Right renal pelvis (tissue), 4 donors: ENCODE measurements around the gene CEP70. TPM values are rescaled to one million over a fixed set of nuclear protein-coding genes. Genes with fewer than 3 reads are reported as not detected.
A peak's percentile ranks its signal among the peaks of the same experiment; 100 is the strongest.
"Not testable (repeated sequence)": the region's sequence is repeated elsewhere in the genome, so short reads cannot be mapped to it uniquely, and the experiment has no call there.

Source experiments
- DNase-seq, 4 donors: peaks; one replicate each; pipeline ENCODE4 v3.0.0-alpha.2; 2013; ENCODE audit warnings: low read depth in 4 of 4, low spot score in 3 of 4, missing footprints in 1 of 4
- polyA plus RNA-seq, 4 donors: library from polyadenylated mRNA; unstranded; fragments of 120-200 nt; gene quantifications; one replicate each; pipeline ENCODE4 v1.2.1, GENCODE V29; 2013; ENCODE audit not compliant: insufficient read length in 4 of 4

The CEP70 gene, protein sequence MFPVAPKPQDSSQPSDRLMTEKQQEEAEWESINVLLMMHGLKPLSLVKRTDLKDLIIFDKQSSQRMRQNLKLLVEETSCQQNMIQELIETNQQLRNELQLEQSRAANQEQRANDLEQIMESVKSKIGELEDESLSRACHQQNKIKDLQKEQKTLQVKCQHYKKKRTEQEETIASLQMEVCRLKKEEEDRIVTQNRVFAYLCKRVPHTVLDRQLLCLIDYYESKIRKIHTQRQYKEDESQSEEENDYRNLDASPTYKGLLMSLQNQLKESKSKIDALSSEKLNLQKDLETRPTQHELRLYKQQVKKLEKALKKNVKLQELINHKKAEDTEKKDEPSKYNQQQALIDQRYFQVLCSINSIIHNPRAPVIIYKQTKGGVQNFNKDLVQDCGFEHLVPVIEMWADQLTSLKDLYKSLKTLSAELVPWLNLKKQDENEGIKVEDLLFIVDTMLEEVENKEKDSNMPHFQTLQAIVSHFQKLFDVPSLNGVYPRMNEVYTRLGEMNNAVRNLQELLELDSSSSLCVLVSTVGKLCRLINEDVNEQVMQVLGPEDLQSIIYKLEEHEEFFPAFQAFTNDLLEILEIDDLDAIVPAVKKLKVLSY
- polyA plus RNA-seq: 10 to 100 TPM; 34.0 to 43.4 (median 39.9) TPM

DNA sequence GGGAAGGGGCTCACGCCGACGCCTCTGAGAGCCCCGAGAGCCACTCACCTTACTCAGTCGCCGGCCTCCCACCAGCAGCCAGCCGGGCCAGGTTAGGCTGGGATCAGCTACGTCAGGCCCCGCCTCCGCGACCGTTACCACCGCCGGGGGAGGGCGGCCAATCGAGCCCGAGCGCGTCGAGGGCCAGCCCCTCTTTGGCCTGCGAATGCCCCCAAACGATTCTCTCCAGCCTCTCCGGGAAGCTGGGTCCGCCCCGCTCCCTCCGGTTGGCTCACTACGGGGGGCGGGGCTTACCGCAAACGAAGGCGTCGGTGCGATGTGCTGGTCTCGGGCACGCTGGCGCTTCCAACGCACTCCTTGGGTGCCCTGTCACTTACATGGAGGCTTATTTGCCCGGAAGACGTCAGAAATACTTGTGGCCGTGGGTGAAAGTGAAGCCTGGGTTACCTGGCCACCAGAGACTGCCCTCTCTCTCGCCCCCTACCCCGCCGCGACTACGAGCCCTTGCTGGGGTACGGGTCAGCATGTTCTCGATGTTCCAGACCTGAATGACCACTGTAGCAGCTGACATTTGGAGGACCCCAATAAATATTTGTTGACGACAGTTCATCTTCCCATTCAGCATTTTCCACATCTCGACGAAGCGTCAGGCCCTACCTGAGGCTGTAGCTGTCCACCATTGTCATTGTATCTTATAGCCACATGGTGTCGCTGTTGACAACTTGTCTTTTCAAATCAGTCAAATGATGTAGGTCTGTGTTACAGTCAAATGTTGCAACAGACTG lies at the start of gene CEP70:
CEP70 (minus strand) TSS at position 111 of the 785 bp plus-strand sequence. CDS start 21,333 bp downstream, outside the sequence.
- DNase-seq: peak; percentile 89 to 92 (median 90)

DNA sequence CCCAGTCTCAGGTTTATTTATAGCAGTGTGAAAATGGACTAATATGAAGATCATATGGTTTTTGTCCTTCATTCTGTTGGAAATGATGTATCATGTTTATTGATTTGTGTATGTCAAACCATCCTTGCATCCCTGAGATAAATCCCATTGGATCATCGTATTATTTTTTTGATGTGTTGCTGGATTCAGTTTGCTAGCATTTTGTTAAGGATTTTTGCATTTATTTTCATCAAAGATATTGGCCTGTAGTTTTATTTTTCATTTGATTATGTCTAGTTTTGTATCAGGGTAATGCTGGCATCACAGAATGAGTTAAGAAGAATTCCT lies 48.8 kb upstream of the CEP70 start:
- no peak for DNase-seq

DNA sequence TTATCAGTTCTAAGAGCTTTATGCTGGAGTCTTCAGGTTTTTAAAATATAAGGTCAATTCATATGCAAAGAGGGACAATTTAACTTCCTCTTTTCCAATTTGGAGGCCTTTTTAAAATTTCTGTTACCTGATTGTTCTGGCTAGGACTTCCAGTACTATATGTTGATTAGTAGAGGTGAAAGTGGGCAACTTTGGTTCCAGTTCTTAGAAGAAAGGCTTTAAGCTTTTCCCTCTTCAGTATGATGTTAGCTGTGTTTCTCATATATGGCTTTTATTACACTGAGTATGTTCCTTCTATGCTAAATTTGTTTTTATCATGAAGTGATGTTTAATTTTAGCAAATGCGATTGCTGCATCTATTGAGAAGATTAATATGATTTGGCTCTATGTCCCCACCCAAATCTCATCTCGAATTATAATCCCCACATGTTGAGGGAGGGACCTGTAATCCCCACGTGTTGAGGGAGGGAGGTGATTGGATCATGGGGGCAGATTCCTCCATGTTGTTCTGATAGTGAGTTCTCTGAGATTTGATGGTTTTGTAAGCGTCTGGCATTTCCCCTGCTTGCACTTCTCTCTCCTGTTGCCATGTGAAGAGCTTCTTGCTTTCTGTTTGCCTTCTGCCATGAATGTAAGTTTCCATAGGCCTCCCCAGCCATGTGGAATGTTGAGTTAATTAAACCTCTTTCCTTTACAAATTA lies 48.3 kb upstream of the CEP70 start:
- no peak for DNase-seq

DNA sequence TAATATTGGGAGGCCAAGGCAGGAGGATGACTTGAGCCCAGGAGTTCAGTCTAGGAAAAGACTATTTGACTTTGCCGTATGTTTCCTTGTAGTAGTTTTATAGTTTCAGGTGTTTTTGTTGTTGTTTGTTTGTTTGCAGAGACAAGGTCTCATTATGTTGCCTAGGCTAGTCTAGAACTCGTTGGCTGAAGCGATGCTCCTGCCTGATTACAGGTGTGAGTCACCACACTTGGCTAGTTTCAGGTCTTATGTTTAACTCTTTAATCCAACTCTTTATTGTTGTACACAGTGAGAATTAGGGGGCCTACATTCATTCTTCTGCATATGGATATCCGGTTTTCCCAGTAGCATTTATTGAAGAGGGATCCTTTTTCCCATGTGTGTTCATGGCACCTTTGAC lies 46.5 kb upstream of the CEP70 start:
- no peak for DNase-seq

DNA sequence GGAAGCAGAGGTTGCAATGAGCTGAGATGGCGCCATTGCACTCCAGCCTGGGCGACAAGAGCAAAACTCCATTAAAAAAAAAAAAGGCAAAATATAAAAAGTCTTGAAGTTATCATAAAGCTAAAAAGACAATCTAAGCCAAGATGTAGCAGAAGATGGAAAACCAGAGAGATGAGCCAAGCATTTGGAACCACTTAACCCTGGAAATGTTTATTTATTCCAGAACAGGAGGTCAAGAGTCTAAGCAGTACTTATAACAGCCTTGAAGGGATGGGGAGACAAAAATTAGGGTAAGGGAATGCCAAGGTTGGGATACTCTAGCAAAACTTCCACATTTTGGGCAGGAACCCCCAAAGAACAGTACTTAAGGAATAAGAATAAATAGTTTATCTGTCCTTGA lies 44.6 kb upstream of the CEP70 start:
- no peak for DNase-seq

DNA sequence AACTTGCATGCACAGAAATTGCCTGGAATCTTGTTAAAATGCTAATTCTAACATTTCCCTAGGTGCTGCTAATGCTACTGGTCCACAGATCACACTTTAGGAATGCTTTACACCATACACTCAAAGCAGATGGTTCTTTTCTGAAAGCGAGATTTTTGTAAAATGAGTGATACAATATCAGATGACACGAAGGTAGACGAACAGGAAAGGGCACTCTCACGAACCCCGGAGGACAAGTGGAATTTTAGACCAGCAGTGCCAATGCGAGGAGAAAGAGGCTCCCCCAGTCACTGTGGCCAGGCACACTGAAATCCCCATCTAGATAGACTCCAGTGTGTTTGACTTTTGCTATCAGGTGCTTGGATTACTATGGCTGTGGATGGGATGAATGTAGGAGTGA lies 35.5 kb upstream of the CEP70 start:
- DNase-seq: no peak

DNA sequence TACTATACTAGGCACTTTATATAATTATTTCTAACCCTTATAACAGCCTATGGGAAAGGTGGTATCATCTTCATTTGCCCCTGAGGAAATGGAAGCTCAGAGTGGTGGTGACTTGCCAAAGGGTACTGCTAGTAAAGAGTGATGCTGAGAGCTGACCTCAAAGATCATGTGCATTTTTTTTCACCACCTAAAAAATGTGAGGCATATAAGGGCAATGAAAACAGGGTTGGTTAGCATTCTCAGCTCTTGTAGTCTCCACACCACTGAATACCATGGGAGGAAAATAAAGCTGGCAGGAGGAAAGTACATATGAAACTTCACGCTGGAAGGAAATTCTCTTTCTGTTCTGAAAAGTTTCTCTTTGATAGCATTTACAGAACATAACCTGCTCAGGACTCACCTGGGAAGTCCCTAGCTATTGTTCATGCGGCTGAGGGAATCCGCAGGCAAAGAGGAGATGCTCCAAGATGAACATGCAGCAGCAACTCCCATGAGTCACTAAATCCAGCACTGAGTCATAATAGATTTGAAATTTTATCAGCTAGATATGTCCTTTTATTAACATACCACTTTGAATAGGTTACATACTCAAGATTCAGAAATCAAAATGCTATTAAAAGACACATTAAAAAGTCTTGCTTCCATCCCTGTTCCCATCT lies 31.8 kb upstream of the CEP70 start:
- DNase-seq: no peak

DNA sequence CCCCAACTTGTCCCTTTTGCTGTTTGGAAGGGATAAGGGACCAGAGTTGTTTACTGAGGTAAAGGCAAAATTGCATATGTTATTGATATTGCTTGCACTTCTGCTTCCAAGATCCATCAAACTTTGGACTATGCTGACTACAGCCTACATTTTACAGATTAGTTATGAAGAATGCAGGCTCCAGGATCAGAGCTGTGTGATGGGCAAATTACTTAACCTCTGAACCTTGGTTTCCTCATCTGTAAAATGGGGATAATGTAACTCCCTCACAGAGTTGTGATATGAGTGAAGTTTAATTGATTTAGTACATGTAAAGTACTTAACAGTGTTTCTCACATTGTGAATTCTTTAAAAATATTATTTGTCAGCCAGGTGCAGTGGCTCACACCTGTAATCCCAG lies 30.5 kb upstream of the CEP70 start:
- DNase-seq: no peak

DNA sequence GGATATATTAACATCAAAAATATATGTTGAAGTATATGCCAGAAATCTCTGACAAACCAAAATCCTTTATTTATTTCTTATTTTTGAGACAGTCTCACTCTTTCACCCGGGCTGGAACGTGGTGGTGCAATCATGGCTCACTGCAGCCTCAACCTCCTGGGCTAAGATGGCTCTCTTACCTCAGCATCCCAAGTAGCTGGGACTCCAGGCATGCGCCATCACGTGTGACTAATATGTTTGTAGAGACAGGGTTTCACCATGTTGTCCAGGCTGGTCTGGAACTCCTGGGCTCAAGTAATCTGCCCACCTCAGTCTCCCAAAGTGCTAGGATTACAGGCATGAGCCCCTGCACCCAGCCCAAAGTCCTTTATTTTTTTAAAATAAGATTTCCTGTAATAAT lies 26.4 kb upstream of the CEP70 start:
- no peak for DNase-seq

DNA sequence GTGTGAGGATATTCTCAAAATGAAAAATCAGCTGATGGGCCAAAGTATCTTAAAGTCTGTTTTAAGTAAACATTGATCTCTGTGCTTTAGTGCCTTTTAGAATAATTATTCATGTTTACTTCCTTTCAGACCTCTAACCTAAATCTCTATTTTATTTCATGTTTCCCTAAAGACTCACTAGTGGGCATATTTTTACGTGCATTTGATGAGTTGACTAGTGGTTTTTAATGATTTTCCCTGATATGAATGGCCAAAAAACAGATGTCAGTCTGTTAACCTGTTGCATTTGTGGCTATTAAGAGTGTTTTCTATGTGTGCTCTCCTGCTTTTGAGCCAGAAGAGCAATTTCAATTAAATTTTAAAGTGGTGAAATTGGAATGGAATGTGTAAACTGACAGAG lies 21.4 kb upstream of the CEP70 start:
- no peak for DNase-seq

DNA sequence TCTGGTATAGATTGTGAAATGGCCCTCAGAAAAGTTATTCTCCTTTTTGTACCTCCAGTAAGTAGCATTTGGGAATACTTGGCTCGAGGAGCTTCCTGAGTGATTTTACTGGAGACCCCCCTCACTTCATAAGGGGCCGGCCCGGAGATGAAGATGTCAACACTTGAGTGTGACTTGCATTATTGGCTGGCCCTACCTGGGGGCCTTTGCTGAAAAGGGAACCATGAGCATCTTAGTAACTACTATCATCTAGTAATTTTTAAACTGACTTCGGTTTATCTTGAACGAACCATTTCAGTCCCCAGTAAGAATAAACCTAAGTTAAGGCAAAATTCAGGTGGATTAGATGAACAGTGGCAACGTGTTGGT lies 15.8 kb upstream of the CEP70 start:
- DNase-seq: no peak

DNA sequence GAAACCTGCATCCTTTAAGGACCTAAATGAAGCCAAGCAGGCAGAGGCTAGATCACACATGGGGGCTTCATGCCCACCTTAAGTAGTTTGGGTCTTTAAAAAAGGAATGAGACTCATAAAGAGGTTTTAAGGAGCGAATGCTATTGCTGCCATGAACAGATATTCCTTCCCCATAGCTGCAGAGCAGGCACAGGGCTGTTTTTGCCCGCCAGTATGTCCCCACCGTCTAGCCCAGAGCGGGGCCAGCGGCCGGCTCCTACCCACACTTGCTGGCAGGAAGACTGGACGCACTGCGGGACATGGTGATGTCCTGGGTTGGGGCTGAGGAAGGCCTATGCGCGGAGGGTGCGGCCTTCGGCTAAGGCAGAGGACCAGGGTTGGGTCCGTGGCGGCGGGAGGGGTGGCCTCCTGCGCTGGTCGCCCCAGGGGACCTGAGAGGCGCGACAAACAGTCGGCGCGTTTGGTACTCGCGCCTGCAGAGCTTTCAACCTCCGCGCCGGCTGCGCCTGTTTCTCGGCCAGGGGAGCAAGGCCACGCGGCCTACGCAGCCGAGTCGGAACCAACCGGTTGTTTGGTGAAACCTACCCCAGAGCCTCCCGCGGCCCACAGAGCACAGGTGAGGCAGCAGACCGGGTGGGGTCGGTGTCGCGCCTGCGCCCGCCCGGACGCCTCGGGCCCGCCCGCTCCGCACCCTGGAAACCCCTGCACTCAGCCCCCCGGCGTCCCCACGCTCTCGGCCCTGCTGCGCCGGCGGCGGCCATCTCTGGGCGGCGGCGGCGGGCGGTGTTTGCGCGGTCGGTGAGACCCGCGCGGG lies 14.5 kb upstream of the CEP70 start, which contains the start of gene FAIM:
FAIM (plus strand) TSS at position 450 of the 814 bp plus-strand sequence. CDS start 10,956 bp downstream, outside the sequence.
- peak; percentile 47 to 75 (median 54) for DNase-seq

DNA sequence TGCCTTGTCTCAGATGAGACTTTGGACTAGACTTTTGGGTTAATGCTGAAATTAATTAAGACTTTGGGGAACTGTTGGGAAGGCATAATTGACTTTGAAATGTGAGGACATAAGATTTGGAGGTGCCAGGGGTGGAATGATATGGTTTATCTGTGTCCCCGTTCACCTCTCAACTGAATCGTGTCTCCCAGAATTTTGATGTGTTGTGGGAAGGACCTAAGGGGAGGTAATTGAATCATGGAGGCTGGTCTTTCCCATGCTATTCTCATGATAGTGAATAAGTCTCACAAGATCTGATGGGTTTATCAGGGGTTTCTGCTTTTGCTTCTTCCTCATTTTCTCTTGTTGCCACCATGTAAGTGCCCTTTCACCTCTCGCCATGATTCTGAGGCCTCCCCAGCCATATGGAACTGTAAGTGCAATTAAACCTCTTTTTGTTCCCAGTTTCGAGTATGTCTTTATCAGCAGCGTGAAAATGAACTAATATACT lies 10.1 kb upstream of the CEP70 start:
- not testable (repeated sequence) for DNase-seq

DNA sequence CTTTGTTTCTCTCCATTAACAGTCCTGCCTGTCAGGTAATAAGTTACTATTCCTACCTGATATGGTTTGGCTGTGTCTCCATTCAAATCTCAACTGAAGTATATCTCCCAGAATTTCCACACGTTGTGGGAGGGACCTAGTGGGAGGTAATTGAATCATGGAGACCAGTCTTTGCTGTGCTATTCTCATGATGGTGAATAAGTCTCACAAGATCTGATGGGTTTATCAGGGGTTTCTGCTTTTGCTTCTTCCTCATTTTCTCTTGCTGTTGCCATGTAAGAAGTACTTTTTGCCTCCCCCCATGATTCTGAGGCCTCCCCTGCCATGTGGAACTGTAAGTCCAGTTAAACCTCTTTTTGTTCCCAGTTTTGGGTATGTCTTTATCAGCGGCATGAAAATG lies 7.6 kb upstream of the CEP70 start:
- not testable (repeated sequence) for DNase-seq

DNA sequence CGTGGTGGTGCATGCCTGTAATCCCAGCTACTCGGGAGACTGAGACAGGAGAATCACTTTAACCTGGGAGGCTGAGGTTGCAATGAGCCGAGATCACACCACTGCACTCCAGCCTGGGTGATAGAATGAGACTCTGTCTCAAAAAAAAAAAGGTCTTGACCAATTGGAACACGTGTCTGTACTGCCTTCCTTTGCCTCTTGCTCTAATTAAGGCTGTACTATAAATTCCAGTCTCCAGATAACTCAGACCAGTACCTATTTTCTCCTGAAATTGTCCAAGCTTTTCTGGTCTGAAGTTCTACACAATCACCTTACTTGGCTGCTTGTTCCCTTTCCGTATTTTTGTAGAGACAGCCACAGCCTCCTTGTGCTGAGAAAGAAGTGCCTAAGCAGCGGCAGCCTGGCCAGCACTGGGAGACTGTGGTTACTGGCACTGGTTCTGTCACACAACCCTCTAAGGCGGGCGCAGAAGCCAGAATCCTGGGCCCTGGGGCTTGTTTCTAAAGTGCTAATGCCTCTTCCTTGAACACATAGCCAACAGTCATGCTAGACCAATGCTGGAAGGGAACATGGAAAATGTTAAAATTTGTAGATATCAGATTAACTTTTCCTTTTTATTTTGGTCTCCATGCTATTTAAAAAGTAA lies 6.2 kb upstream of the CEP70 start:
- no peak for DNase-seq

DNA sequence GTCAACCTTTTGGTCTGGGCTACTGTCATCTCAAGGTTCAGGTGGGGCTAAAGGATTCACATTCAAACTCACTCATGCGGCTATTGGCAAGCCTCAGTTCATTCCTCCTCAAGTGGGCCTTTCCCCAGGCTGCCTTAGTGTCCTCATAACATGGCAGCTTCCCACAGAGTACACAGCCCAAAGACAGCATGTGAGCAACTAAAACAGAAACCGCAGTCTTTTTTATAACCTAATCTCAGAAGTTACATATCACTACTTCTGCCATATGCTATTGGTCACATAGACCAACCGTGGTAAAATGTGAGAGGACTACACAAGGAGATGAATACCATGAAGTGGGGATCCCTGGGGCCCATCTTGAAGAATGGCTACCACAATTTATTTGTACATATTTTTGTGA lies 4.5 kb upstream of the CEP70 start:
- no peak for DNase-seq

DNA sequence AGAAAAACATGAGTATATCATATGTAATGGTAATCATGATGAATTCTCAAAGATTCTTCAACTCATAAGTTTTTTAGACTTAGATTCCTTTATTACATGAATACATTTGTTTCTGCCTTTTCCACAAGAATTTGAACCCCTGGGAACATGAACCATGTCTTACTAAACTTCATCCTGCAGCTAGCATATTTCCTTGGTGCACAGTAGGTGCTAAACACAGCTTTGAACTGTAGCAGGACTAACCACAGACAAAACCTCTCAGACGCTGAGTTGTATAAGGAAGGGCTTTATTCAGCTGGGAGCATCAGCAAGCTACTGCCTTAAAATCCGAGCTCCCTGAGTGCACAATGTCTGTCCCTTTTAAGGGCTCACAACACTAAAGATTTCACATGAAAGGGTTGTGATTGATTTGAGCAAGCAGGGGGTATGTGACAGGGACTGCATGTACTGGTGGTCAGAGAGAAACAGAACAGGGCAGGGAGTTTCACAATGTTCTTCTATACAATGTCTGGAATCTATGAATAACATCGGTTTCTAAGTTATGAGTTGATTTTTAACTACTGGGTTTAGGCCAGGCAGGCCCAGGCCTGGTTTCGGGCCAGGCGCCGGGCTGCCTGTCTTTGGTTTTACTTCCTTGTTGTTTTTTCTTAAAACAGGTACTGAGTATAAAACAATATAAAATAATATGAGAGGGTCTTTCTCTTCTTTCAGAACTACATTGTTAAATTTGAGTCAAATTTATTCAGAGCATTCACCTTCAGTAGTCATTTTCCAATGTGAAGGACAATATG lies 3.3 kb upstream of the CEP70 start:
- DNase-seq: not testable (repeated sequence)
